Mesenteric fat pad (tissue), 1 donor: ENCODE measurements around the gene MAPK6. TPM values are rescaled to one million over a fixed set of nuclear protein-coding genes. Genes with fewer than 3 reads are reported as not detected.

ENCODE experiments used
- DNase-seq: peaks from one replicate; pipeline ENCODE4 v3.0.0-alpha.2; 2020; ENCODE audit warnings: low spot score
- total RNA-seq: library from RNA; stranded (reverse); fragmentation: NEBNext Ultra II Directional; extraction: Animal tissue kit (Norgen Biotek cat#: 25700); gene quantifications from one replicate; pipeline ENCODE4 v1.2.1, GENCODE V29; 2021
- donor health status: DM: yes; HTN: yes; CAD: no.

Gene MAPK6
- total RNA-seq, 1 donor from 2014 or later: 32.1 TPM

GRCh38 chr15:52101542-52102323 is 82.7 kb downstream of the MAPK6 start:
- no peak for DNase-seq

- DNase-seq: no peak
These were observed 83.4 kb downstream of the MAPK6 start for GRCh38 chr15:52102463-52102862.

GRCh38 chr15:52103217-52104207 is 84.5 kb downstream of the MAPK6 start:
- DNase-seq: no peak

- DNase-seq: no peak
These were observed 85.5 kb downstream of the MAPK6 start for GRCh38 chr15:52104532-52105004.

GRCh38 chr15:52105846-52106245 is 86.8 kb downstream of the MAPK6 start:
- no peak for DNase-seq

GRCh38 chr15:52106641-52107040 is 87.6 kb downstream of the MAPK6 start:
- DNase-seq: no peak

GRCh38 chr15:52107238-52107637 is 88.2 kb downstream of the MAPK6 start:
- DNase-seq: no peak

- no peak for DNase-seq
These were observed 90.8 kb downstream of the MAPK6 start for GRCh38 chr15:52109559-52110451.

GRCh38 chr15:52111517-52112202 is 92.6 kb downstream of the MAPK6 start:
- no peak for DNase-seq

- DNase-seq: no peak
These were observed 93.3 kb downstream of the MAPK6 start for GRCh38 chr15:52112203-52112750.

- DNase-seq: no peak
These were observed 94.2 kb downstream of the MAPK6 start for GRCh38 chr15:52113235-52113634.

- DNase-seq: no peak
These were observed 94.7 kb downstream of the MAPK6 start for GRCh38 chr15:52113708-52114107.

GRCh38 chr15:52114261-52115055 is 95.4 kb downstream of the MAPK6 start:
- DNase-seq: no peak

GRCh38 chr15:52115598-52116427 is 96.8 kb downstream of the MAPK6 start:
- DNase-seq: no peak
